Neural cell (in vitro differentiated cells): ENCODE measurements around the gene SLC6A3. TPM values are rescaled to one million over a fixed set of nuclear protein-coding genes. Genes with fewer than 3 reads are reported as not detected.

Source experiments
- H2AFZ ChIP-seq: fragments of 200-600, 300-800 bp; sonication (generic), shearing (Covaris generic); 2 replicates; pipeline ENCODE4 v1.6.0; 2014; ENCODE audit warnings: low read depth, mild to moderate bottlenecking, antibody characterized with exemption, low read length, moderate library complexity
- H3F3A ChIP-seq: fragments of 200-600 bp; shearing (Covaris generic); 2 replicates; pipeline ENCODE4 v1.6.1; 2016; ENCODE audit warnings: mild to moderate bottlenecking, moderate library complexity, mixed read lengths, antibody characterized with exemption, low read length; ENCODE audit not compliant: insufficient read depth, poor library complexity, severe bottlenecking
- H3K27ac ChIP-seq: fragments of 200-600, 300-800 bp; sonication (generic), shearing (Covaris generic); 2 replicates; pipeline ENCODE4 v1.5.1; 2014; ENCODE audit warnings: mild to moderate bottlenecking, low read length, moderate library complexity
- H3K27me3 ChIP-seq: fragments of 300-800, 200-600 bp; sonication (generic), shearing (Covaris generic); 2 replicates; pipeline ENCODE4 v1.6.0; 2014; ENCODE audit warnings: mild to moderate bottlenecking, low read depth, low read length, moderate library complexity; ENCODE audit not compliant: insufficient read depth
- H3K36me3 ChIP-seq: fragments of 300-800, 200-600 bp; sonication (generic), shearing (Covaris generic); 2 replicates; pipeline ENCODE4 v1.5.1; 2014; ENCODE audit warnings: mild to moderate bottlenecking, antibody characterized with exemption, low read length, moderate library complexity; ENCODE audit not compliant: insufficient read depth
- H3K4me2 ChIP-seq: fragments of 300-800, 200-600 bp; sonication (generic), shearing (Covaris generic); 2 replicates; pipeline ENCODE4 v1.6.0; 2014; ENCODE audit warnings: mild to moderate bottlenecking, low read length
- H3K4me3 ChIP-seq: fragments of 300-800, 200-600 bp; sonication (generic), shearing (Covaris generic); 2 replicates; pipeline ENCODE4 v1.5.1; 2014; ENCODE audit warnings: mild to moderate bottlenecking, low read length, moderate library complexity
- H3K79me2 ChIP-seq: fragments of 200-600 bp; shearing (Covaris generic); replicated peaks from 2 replicates; pipeline ENCODE4 v1.6.0; 2014; ENCODE audit warnings: mild to moderate bottlenecking, low read length, moderate library complexity; ENCODE audit not compliant: insufficient read depth
- H3K9ac ChIP-seq: fragments of 300-800, 200-600 bp; sonication (generic), shearing (Covaris generic); 2 replicates; pipeline ENCODE4 v1.6.1; 2016; ENCODE audit warnings: mild to moderate bottlenecking, low read length, mixed read lengths
- H3K9me2 ChIP-seq: fragments of 200-600 bp; shearing (Covaris generic); 2 replicates; pipeline ENCODE4 v1.6.1; 2016; ENCODE audit warnings: mild to moderate bottlenecking, low read length, mixed read lengths; ENCODE audit not compliant: insufficient read depth
- H3K9me3 ChIP-seq: fragments of 200-600, 300-800 bp; sonication (generic), shearing (Covaris generic); 2 replicates; pipeline ENCODE4 v1.6.1; 2016; ENCODE audit warnings: mild to moderate bottlenecking, mixed run types, low read length, moderate library complexity, mixed read lengths
- H4K20me1 ChIP-seq: fragments of 200-600 bp; shearing (Covaris generic); 2 replicates; pipeline ENCODE4 v1.6.1; 2016; ENCODE audit warnings: mild to moderate bottlenecking, mixed run types; ENCODE audit not compliant: insufficient read depth
- EP300 ChIP-seq: fragments of 450-650 bp; conservative IDR thresholded peaks from 2 replicates; pipeline ENCODE4 v1.6.1; 2014; ENCODE audit warnings: antibody characterized with exemption, mild to moderate bottlenecking, moderate library complexity; ENCODE audit not compliant: poor library complexity, severe bottlenecking
- EZH2 ChIP-seq: fragments of 200-600, 300-800 bp; shearing (Covaris generic), sonication (generic); IDR thresholded peaks from 2 replicates; pipeline ENCODE4 v1.6.1; 2014; ENCODE audit warnings: antibody characterized with exemption, low read length, borderline replicate concordance, mild to moderate bottlenecking; ENCODE audit not compliant: insufficient read depth, poor library complexity, severe bottlenecking
- MXI1 ChIP-seq: fragments of 450-650 bp; conservative IDR thresholded peaks from 2 replicates; pipeline ENCODE4 v1.6.1; 2014; ENCODE audit warnings: antibody characterized with exemption, mild to moderate bottlenecking; ENCODE audit not compliant: poor library complexity, severe bottlenecking
- POLR2AphosphoS5 ChIP-seq: IDR thresholded peaks from 2 replicates; pipeline ENCODE4 v1.6.1; 2012
- RAD21 ChIP-seq: fragments of 450-650 bp; conservative IDR thresholded peaks from 2 replicates; pipeline ENCODE4 v1.6.1; 2014; ENCODE audit warnings: antibody characterized with exemption, mild to moderate bottlenecking, moderate library complexity
- SMC3 ChIP-seq: fragments of 450-650 bp; conservative IDR thresholded peaks from 2 replicates; pipeline ENCODE4 v1.6.1; 2014; ENCODE audit warnings: antibody characterized with exemption, mild to moderate bottlenecking, moderate library complexity; ENCODE audit not compliant: poor library complexity
- TAF1 ChIP-seq: IDR thresholded peaks from 2 replicates; pipeline ENCODE4 v1.6.1; 2012; ENCODE audit warnings: low read depth
- polyA plus RNA-seq: library from polyadenylated mRNA; depleted of rRNA; stranded (reverse); fragments of >200 nt; gene quantifications from 2 replicates; pipeline ENCODE4 v1.2.3, GENCODE V29; 2014
- TF ChIP-seq, protein P1 (sequence below): fragments of 450-650 bp; IDR thresholded peaks from 2 replicates; pipeline ENCODE4 v1.5.1; 2014; ENCODE audit warnings: antibody characterized with exemption, mild to moderate bottlenecking, moderate library complexity; ENCODE audit not compliant: poor library complexity, severe bottlenecking
- TF ChIP-seq, protein P2 (sequence below): IDR thresholded peaks from 2 replicates; pipeline ENCODE4 v1.6.1; 2012; ENCODE audit warnings: borderline replicate concordance

The SLC6A3 gene
- polyA plus RNA-seq, 1 donor from 2014 or later = 0.77 TPM

DNA sequence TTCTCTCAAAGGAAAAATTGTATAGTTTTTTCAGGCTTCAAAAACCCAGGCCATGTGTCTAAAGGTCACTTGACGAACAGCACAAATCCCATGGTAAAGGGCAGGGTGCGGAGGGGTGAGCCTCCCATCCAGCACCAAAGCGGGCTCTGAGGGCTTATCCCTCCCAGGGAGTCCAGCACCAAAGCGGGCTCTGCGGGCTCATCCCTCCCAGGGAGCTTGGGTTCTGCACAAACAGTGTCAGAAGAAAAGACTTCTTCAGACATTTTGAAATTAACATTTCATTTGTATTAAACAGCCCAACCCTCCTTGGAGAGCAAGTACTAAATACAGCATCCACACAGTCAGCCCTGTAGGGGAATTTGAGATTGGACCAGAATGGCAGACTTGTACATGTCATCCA is 57.4 kb downstream of the SLC6A3 start:
- H4K20me1 ChIP-seq = no peaks in the 10 kb centered on the region
- H3K27me3 ChIP-seq = peaks cover 53% of the 10 kb centered on the region
- H3F3A ChIP-seq = no peaks in the 10 kb centered on the region
- H3K9me2 ChIP-seq = no peaks in the 10 kb centered on the region
- no peak overlapping the region for H2AFZ ChIP-seq
- no peaks in the 10 kb centered on the region for H3K36me3 ChIP-seq
- no peak overlapping the region for H3K4me3 ChIP-seq
- no peak overlapping the region for H3K27ac ChIP-seq
- TF ChIP-seq EP300 (no peak), EZH2 (no peak), POLR2AphosphoS5 (no peak), TAF1 (no peak), SMC3 (no peak), RAD21 (no peak), MXI1 (no peak)
- TF ChIP-seq, protein P1, sequence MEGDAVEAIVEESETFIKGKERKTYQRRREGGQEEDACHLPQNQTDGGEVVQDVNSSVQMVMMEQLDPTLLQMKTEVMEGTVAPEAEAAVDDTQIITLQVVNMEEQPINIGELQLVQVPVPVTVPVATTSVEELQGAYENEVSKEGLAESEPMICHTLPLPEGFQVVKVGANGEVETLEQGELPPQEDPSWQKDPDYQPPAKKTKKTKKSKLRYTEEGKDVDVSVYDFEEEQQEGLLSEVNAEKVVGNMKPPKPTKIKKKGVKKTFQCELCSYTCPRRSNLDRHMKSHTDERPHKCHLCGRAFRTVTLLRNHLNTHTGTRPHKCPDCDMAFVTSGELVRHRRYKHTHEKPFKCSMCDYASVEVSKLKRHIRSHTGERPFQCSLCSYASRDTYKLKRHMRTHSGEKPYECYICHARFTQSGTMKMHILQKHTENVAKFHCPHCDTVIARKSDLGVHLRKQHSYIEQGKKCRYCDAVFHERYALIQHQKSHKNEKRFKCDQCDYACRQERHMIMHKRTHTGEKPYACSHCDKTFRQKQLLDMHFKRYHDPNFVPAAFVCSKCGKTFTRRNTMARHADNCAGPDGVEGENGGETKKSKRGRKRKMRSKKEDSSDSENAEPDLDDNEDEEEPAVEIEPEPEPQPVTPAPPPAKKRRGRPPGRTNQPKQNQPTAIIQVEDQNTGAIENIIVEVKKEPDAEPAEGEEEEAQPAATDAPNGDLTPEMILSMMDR = no peak
- TF ChIP-seq, protein P2, sequence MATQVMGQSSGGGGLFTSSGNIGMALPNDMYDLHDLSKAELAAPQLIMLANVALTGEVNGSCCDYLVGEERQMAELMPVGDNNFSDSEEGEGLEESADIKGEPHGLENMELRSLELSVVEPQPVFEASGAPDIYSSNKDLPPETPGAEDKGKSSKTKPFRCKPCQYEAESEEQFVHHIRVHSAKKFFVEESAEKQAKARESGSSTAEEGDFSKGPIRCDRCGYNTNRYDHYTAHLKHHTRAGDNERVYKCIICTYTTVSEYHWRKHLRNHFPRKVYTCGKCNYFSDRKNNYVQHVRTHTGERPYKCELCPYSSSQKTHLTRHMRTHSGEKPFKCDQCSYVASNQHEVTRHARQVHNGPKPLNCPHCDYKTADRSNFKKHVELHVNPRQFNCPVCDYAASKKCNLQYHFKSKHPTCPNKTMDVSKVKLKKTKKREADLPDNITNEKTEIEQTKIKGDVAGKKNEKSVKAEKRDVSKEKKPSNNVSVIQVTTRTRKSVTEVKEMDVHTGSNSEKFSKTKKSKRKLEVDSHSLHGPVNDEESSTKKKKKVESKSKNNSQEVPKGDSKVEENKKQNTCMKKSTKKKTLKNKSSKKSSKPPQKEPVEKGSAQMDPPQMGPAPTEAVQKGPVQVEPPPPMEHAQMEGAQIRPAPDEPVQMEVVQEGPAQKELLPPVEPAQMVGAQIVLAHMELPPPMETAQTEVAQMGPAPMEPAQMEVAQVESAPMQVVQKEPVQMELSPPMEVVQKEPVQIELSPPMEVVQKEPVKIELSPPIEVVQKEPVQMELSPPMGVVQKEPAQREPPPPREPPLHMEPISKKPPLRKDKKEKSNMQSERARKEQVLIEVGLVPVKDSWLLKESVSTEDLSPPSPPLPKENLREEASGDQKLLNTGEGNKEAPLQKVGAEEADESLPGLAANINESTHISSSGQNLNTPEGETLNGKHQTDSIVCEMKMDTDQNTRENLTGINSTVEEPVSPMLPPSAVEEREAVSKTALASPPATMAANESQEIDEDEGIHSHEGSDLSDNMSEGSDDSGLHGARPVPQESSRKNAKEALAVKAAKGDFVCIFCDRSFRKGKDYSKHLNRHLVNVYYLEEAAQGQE = no peak
- no peak overlapping the region for H3K9ac ChIP-seq
- no peaks in the 10 kb centered on the region for H3K79me2 ChIP-seq
- H3K4me2 ChIP-seq = no peak overlapping the region
- H3K9me3 ChIP-seq = no peaks in the 10 kb centered on the region

DNA sequence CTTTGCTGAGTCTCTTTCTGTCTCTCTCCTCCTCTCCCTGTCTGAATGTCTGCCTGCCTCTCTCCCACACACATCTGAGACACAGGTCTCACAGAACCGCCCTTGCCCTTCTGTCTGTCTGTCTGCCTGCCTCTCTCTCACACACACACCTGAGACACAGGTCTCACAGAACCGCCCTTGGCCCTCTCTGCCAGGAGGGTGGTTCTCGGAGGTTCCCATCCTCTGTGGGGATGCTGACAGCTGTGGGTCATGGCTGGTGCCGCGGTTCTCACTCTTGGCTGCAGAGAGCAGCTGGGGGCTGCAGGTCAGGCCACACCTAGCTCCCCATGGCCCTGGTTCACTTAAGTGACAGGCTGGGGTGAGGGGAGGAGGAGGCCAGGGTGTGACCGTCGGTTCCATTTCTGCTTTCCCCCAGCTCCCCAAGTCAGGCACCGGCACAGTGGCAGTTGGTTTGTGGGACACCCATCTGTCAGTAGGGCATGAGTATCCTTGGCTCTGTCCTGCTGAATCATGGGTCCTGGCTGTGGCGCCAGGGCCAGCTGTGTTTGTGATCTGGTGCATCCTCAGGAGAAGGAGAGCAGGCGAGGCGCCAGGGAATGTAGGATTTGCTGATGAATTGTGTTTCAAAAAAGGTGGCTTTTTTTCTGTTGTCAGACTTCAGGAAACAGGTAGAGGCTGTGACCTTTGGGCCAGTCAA is 58.0 kb downstream of the SLC6A3 start:
- no peak for TF ChIP-seq MXI1
- TF ChIP-seq RAD21 = no peak
- TF ChIP-seq, protein P1 = no peak
- TF ChIP-seq EZH2 = no peak
- TF ChIP-seq EP300 = no peak
- TF ChIP-seq TAF1 = no peak
- TF ChIP-seq, protein P2 = no peak
- no peak for TF ChIP-seq SMC3
- no peak for TF ChIP-seq POLR2AphosphoS5
- H3K79me2 ChIP-seq = no peaks in the 10 kb centered on the region
- H3K9ac ChIP-seq = no peak overlapping the region
- H2AFZ ChIP-seq = no peak overlapping the region
- H3K27ac ChIP-seq = no peak overlapping the region
- H3K9me3 ChIP-seq = no peaks in the 10 kb centered on the region
- H4K20me1 ChIP-seq = no peaks in the 10 kb centered on the region
- no peak overlapping the region for H3K4me3 ChIP-seq
- H3F3A ChIP-seq = no peaks in the 10 kb centered on the region
- H3K27me3 ChIP-seq = peaks cover 53% of the 10 kb centered on the region
- no peaks in the 10 kb centered on the region for H3K36me3 ChIP-seq
- H3K4me2 ChIP-seq = no peak overlapping the region
- no peaks in the 10 kb centered on the region for H3K9me2 ChIP-seq
